ENCODE results near the gene PAPOLB. TPM values are rescaled to one million over a fixed set of nuclear protein-coding genes. Genes with fewer than 3 reads are reported as not detected.

Gene PAPOLB
- total RNA-seq, 1 donor from 2014 or later, result 0.38 TPM

DNA sequence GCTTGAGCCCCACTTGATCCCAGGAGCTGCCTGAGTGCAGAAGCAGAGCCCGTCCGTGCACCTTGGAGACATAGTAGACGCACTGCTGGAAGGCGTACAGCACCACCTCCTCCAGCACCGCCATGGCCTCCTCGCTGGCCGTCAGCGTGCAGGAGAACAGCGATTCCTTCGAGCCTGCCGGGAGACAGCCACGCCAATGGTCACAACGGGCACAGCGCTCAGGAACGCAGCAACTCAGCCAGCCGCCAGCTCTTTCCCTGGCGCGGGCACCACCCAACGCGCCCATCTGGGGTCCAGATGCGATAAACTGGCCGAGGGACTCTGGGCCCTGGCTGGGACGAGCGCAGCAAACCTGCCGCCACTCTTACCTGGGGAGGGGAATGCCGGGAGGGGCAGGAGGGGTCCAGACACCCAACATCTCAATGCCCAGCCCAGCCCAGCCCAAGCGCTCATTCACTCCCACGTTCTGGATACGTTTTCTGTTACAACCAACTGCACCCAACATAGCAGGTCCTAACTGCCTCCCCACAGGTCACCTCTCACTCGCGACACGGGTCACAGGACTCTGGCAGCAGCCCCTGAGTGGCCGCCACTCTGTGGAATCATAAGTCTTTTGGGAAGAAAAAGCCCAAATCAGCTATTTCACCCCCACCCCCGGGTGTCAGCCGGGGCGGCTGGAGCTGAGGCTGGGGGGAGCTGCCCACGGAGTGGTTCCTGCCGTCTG is 44.5 kb downstream of the PAPOLB start:
- H3K27ac ChIP-seq, result no peak overlapping the region
- H3K36me3 ChIP-seq, result no peaks in the 10 kb centered on the region
- DNase-seq (no peak), ATAC-seq (no peak)
- H3K4me3 ChIP-seq, result no peak overlapping the region
- TF ChIP-seq, protein P1, sequence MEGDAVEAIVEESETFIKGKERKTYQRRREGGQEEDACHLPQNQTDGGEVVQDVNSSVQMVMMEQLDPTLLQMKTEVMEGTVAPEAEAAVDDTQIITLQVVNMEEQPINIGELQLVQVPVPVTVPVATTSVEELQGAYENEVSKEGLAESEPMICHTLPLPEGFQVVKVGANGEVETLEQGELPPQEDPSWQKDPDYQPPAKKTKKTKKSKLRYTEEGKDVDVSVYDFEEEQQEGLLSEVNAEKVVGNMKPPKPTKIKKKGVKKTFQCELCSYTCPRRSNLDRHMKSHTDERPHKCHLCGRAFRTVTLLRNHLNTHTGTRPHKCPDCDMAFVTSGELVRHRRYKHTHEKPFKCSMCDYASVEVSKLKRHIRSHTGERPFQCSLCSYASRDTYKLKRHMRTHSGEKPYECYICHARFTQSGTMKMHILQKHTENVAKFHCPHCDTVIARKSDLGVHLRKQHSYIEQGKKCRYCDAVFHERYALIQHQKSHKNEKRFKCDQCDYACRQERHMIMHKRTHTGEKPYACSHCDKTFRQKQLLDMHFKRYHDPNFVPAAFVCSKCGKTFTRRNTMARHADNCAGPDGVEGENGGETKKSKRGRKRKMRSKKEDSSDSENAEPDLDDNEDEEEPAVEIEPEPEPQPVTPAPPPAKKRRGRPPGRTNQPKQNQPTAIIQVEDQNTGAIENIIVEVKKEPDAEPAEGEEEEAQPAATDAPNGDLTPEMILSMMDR (IDR thresholded peaks at IDR 0.05), result no peak
- H3K4me1 ChIP-seq, result no peaks in the 10 kb centered on the region
- H3K9me3 ChIP-seq, result no peaks in the 10 kb centered on the region
- intact Hi-C loops (cut with DNase I), result no loop called here
- H3K27me3 ChIP-seq, result no peaks in the 10 kb centered on the region

DNA sequence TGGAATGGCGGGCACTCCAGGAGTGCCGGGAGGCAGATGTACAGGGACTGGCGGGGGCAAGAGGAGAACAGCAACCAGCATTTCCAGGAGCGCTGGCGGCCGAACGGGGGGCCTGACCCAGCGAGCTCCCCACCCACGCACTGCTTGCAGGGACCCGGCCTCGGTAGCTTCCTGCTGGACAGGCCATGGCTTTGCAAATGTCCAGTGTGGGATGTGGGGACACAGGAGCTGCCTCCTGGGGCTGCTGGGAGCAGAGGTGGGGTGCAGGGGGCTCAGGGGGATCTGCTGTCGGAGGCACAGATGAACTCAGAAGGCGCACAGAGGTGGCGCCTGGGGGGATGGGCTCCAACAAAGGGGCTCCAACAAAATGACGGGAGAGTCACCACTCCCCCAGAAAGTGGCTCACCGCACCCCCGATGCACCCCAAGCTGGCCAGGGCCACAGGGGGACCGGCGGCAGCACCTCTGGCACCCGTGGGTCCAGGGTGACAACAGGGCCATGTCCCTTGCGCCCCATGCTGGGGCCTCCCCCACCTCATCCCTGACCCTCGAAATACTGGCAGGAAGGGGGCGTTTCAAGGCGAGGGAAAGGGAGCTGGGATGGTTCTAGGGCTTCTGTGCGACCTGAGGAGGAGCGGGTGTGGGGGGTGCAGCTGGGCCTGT is 45.3 kb downstream of the PAPOLB start:
- intact Hi-C loops (cut with DNase I), result no loop called here
- Histone ChIP-seq H3K36me3 (no peaks in the 10 kb centered on the region), H3K4me3 (no peak overlapping the region), H3K9me3 (no peaks in the 10 kb centered on the region), H3K27me3 (no peaks in the 10 kb centered on the region), H3K27ac (no peak overlapping the region), H3K4me1 (no peaks in the 10 kb centered on the region)
- ATAC-seq (no peak), DNase-seq (no peak)
- TF ChIP-seq, protein P1 (IDR thresholded peaks at IDR 0.05), result no peak

DNA sequence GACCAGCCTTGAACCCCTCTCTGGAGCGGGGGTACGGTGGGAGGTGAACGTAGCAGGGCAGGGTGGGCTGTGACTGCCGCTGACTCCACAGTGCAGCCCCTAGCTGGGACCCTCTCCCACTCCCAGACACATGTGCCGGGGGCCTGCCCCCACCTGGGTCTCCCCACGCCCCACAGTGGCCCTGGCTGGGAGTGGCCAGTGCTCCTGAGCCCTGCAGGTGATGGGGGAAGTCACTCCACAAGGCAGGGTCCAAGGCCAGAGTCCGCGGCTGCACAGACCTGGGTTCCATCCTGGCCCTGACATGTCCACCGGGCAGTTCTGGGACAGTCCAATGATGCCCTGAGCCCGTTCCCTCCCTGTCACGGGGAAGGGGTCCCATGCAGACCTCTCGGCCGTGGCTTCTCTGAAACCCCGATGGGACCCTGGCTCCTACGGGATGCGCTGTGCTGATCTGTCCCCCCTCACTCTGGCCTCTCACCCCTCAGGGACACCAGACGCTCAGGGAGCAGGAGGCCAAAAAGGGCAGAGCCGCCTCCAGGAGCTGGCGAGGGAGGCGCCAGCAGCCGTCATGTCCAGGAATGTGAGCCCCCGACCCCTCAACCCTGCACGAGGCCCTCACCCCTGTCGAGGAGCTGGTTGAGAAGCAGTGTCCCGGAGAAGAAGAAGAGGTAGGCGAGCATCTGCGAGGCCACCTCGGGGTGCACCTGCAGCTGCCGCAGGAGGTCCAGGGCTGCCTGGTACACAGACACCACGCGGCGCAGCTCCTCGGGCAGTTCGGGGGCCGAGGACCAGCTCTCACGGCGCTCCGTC is 46.0 kb downstream of the PAPOLB start:
- DNase-seq, result no peak
- Histone ChIP-seq H3K36me3 (no peaks in the 10 kb centered on the region), H3K9me3 (no peaks in the 10 kb centered on the region), H3K4me1 (no peaks in the 10 kb centered on the region), H3K27me3 (no peaks in the 10 kb centered on the region), H3K4me3 (no peak overlapping the region), H3K27ac (no peak overlapping the region)
- intact Hi-C loops (cut with DNase I), result no loop called here
- TF ChIP-seq, protein P1 (IDR thresholded peaks at IDR 0.05), result no peak
- ATAC-seq, result no peak

DNA sequence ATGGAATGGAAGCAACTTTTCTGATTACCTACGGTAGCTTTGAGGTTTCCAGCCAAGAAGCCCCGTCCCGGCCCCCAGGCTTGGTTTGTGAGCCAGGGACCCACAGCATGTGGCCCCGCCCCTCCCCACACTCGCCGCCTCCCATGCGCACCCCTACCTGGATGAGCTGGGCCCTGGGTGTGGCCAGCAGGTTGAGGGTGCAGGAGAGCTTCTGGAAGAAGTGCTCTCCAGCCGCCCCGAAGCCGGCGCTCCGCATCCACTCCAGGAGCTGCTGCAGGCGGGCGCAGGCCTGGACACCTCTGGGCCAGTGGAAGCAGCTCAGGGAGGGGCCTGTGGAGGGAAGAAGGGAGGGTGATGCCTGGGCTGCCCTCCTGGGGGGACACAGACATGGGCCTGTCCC is 46.7 kb downstream of the PAPOLB start:
- Histone ChIP-seq H3K27ac (no peak overlapping the region), H3K36me3 (no peaks in the 10 kb centered on the region), H3K4me3 (no peak overlapping the region), H3K4me1 (no peaks in the 10 kb centered on the region), H3K9me3 (no peaks in the 10 kb centered on the region), H3K27me3 (no peaks in the 10 kb centered on the region)
- DNase-seq (peak; percentile 60), ATAC-seq (no peak)
- TF ChIP-seq, protein P1 (IDR thresholded peaks at IDR 0.05), result no peak
- intact Hi-C loops (cut with DNase I), result no loop called here

DNA sequence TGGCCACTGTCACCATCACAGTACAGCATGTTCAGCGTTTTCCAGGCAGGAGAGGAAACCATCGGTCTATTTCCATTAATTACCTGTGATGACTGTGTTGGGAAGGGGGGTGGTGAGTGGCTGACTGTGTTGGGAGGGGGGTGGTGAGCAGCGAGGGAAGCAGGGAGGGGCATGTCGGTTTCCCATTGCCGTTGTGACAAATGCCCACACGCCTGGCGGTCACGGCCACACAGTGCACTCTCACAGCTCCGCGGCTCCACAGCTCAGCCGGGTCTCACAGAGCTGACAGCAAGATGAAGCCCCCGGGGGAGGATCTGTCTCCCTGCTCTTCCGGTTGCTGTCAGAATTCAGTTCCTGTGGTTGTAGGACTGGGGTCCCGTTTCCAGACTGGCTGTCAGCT is 47.4 kb downstream of the PAPOLB start:
- Histone ChIP-seq H3K27ac (no peak overlapping the region), H3K36me3 (no peaks in the 10 kb centered on the region), H3K4me1 (no peaks in the 10 kb centered on the region), H3K27me3 (no peaks in the 10 kb centered on the region), H3K4me3 (no peak overlapping the region), H3K9me3 (no peaks in the 10 kb centered on the region)
- TF ChIP-seq, protein P1 (IDR thresholded peaks at IDR 0.05), result no peak
- no peak for ATAC-seq
- DNase-seq, result no peak
- intact Hi-C loops (cut with DNase I), result no loop called here
